Panc1 (cell line): ENCODE data around the gene TUBA1B.

ENCODE experiments used
- CTCF ChIP-seq: fragments of 450-650 bp; IDR thresholded peaks from 2 replicates; pipeline ENCODE4 v1.5.1; 2017; ENCODE audit warnings: mild to moderate bottlenecking
- POLR2AphosphoS5 ChIP-seq: IDR thresholded peaks from 2 replicates; pipeline ENCODE4 v1.6.1; 2012; ENCODE audit warnings: mild to moderate bottlenecking, low read depth, low read length, moderate library complexity
- REST ChIP-seq, 2 experiments: IDR thresholded peaks; 2 replicates each; pipeline ENCODE4 v1.6.1; 2011 to 2012; ENCODE audit warnings: low read depth in 2 of 2, control low read depth in 1 of 2, low read length in 1 of 2, mild to moderate bottlenecking in 1 of 2, moderate library complexity in 1 of 2; ENCODE audit not compliant: insufficient read depth in 1 of 2
- SIN3A ChIP-seq: IDR thresholded peaks from 2 replicates; pipeline ENCODE4 v1.6.1; 2012; ENCODE audit warnings: low read depth, mild to moderate bottlenecking, low read length, moderate library complexity, borderline replicate concordance; ENCODE audit not compliant: insufficient read depth
- TCF7L2 ChIP-seq: IDR thresholded peaks from 2 replicates; pipeline ENCODE4 v1.6.1; 2011; ENCODE audit warnings: mild to moderate bottlenecking, low read depth, low read length, inconsistent platforms

- TF ChIP-seq CTCF, result no peak
- no peak for TF ChIP-seq REST (IDR thresholded peaks at IDR 0.05; ENCODE audit: insufficient read depth in 1 of 2, low read depth in 2 of 2, low read length in 1 of 2)
- no peak for TF ChIP-seq SIN3A
- no peak for TF ChIP-seq POLR2AphosphoS5
- TF ChIP-seq TCF7L2, result no peak
Measured at GRCh38 chr12:49161092-49161795, 30.0 kb upstream of the TUBA1B start.
